Tibial nerve (tissue), 3 donors: ENCODE results near the gene GRIA1.

ENCODE experiments used
- POLR2A ChIP-seq, 2 donors: fragments of 450-650 bp; IDR thresholded peaks; one replicate each; pipeline ENCODE4 v1.6.1; 2017; ENCODE audit warnings: antibody characterized with exemption in 2 of 2, mild to moderate bottlenecking in 2 of 2, moderate library complexity in 2 of 2
- TF ChIP-seq, protein P1 (sequence below), 5 experiments: fragments of 200-600 bp in 3 of 5; fragments of 450-650 bp in 2 of 5; sonication (generic) in 3 of 5; IDR thresholded peaks; one replicate each; pipeline ENCODE4 v1.5.1; 2016 to 2019; ENCODE audit warnings: antibody characterized with exemption in 5 of 5, mild to moderate bottlenecking in 3 of 5, moderate library complexity in 2 of 5

GRCh38 chr5:153707626-153708025 is 217.2 kb downstream of the GRIA1 start:
- TF ChIP-seq POLR2A (IDR thresholded peaks at IDR 0.05), result no peak
- TF ChIP-seq, protein P1, sequence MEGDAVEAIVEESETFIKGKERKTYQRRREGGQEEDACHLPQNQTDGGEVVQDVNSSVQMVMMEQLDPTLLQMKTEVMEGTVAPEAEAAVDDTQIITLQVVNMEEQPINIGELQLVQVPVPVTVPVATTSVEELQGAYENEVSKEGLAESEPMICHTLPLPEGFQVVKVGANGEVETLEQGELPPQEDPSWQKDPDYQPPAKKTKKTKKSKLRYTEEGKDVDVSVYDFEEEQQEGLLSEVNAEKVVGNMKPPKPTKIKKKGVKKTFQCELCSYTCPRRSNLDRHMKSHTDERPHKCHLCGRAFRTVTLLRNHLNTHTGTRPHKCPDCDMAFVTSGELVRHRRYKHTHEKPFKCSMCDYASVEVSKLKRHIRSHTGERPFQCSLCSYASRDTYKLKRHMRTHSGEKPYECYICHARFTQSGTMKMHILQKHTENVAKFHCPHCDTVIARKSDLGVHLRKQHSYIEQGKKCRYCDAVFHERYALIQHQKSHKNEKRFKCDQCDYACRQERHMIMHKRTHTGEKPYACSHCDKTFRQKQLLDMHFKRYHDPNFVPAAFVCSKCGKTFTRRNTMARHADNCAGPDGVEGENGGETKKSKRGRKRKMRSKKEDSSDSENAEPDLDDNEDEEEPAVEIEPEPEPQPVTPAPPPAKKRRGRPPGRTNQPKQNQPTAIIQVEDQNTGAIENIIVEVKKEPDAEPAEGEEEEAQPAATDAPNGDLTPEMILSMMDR (IDR thresholded peaks at IDR 0.05), result no peak
